ENCODE data around the gene LGI4. TPM values are rescaled to one million over a fixed set of nuclear protein-coding genes. Genes with fewer than 3 reads are reported as not detected.

LGI4 gene
- total and polyA plus RNA-seq, 4 experiments from 2014 or later, result 0.72 to 0.81 TPM; not detected in 2

DNA sequence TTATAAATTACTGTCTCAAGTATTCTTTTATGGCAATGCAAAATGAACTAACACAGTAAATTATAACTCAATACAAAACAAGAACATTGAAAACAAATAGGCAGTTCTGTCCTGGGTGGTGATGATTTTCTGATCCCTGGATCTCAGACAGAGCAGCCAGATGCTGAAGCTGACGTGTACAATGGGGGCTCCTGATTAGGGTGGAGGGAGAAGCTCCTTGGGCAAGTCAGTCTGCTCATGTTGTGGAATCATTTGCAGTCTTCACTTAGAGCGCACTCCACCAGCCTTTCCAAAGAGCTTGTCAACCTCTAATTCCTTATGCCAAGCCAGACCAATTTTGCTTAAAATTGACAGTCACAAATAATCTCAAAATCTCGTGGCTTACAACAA is 41.3 kb upstream of the LGI4 start:
- DNase-seq, result no peak
- Histone ChIP-seq H3K4me3 (ENCODE audit: low read length in 2 of 2) (no peak overlapping the region), H3K9me3 (ENCODE audit: control insufficient read depth in 1 of 2, low read length in 2 of 2) (no peaks in the 10 kb centered on the region), H3K36me3 (ENCODE audit: insufficient read depth, low read length) (no peaks in the 10 kb centered on the region), H3K27ac (ENCODE audit: low read depth, low read length) (no peak overlapping the region), H3K4me1 (ENCODE audit: insufficient read depth, low read length) (peaks cover 47% of the 10 kb centered on the region), H3K27me3 (ENCODE audit: insufficient read depth, low read length) (no peaks in the 10 kb centered on the region)
- intact Hi-C loops (cut with micrococcal nuclease), result no loop called here
- Mint-ChIP-seq H3K36me3 (peaks cover 4 to 11% of the 10 kb centered on the region in 2 donors), H3K27ac (peak overlapping the region in 4 of 7 donors; percentile 59 to 82 (median 70)), H3K9me3 (peaks cover 0 to 6% (median 1%) of the 10 kb centered on the region in 8 donors), H3K27me3 (no peaks in the 10 kb centered on the region), H3K4me3 (peak overlapping the region in 1 of 8 donors; percentile 17), H3K4me1 (peaks cover 30 to 80% (median 56%) of the 10 kb centered on the region in 4 donors)
- ChIA-PET CTCF (ENCODE audit: partially characterized antibody) (interaction anchor here (1.2 kb wide), 1 partner anchor 18 kb away, joined by 4 read pairs; no protein-coding TSS in a partner anchor), POLR2A (ENCODE audit: partially characterized antibody) (interaction anchor here (16.0 kb wide), 1 partner anchor 18 kb away, joined by 140 read pairs; the partner anchor contains the start of gene FXYD5)

DNA sequence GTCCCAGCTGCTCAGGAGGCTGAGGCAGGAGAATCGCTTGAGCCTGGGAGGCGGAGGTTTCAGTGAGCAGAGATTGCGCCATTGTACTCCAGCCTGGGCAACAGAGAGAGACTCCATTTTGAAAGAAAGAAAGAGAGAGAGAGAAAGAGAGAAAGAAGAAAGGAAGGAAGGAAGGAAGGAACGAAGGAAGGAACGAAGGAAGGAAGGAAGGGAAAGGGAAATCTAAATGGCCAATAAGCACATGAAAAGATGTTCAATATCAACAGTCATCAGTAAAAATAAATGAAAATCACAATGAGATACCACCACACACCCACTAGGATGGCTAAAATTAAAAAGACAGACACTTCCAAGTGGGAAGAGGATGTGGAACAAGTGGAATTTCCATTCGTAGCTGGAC is 39.4 kb upstream of the LGI4 start:
- peaks cover 39% of the 10 kb centered on the region for H3K4me1 ChIP-seq (ENCODE audit: insufficient read depth, low read length)
- no peak for DNase-seq
- Mint-ChIP-seq H3K9me3 (peaks cover 0 to 8% (median 1%) of the 10 kb centered on the region in 8 donors), H3K4me3 (no peak overlapping the region), H3K27ac (peak overlapping the region in 3 of 7 donors; percentile 73 to 81 (median 79)), H3K36me3 (peaks cover 12 to 15% of the 10 kb centered on the region in 2 donors), H3K27me3 (no peaks in the 10 kb centered on the region), H3K4me1 (peaks cover 24 to 77% (median 51%) of the 10 kb centered on the region in 4 donors)
- ChIA-PET CTCF (ENCODE audit: partially characterized antibody) (no interaction called here), POLR2A (ENCODE audit: partially characterized antibody) (interaction anchor here (0.8 to 16.0 kb wide), 7 partner anchors 15 to 91 kb away, joined by 3 to 140 read pairs (median 5); partner anchors contain the start of gene FXYD5)
- no peak overlapping the region for H3K27ac ChIP-seq (ENCODE audit: low read depth, low read length)
- intact Hi-C loops (cut with micrococcal nuclease), result loop anchor here (5.0 kb wide), 1 partner anchor 33 kb away; no protein-coding TSS in a partner anchor
- no peaks in the 10 kb centered on the region for H3K9me3 ChIP-seq (ENCODE audit: control insufficient read depth in 1 of 2, low read length in 2 of 2)
- no peaks in the 10 kb centered on the region for H3K27me3 ChIP-seq (ENCODE audit: insufficient read depth, low read length)
- peaks cover 15% of the 10 kb centered on the region for H3K36me3 ChIP-seq (ENCODE audit: insufficient read depth, low read length)
- H3K4me3 ChIP-seq (ENCODE audit: low read length in 2 of 2), result no peak overlapping the region

DNA sequence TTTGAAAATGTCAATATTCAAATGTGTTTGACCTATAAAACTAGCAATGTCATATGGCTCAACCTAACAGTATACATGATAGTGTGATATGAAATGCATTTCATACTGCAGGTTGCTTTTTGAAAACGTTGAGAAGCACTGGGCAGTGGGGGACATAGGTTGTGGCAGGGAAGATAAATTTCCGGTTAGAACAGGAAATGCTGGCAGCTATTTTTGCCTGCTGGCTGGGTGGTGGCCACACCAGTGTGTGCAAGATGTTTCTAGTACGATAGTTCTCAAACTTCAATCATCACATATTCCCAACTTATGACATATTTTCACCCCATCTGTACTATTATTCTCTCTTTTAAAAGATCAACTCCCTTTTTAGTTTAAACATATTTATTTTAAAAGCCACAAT is 36.9 kb upstream of the LGI4 start:
- intact Hi-C loops (cut with micrococcal nuclease), result loop anchor here (1.0 to 5.0 kb wide), 2 partner anchors 21 to 36 kb away; no protein-coding TSS in a partner anchor
- peak overlapping the region; percentile 74 to 93 (median 84) for H3K27ac Mint-ChIP-seq
- no peaks in the 10 kb centered on the region for H3K27me3 Mint-ChIP-seq
- CTCF ChIA-PET (ENCODE audit: partially characterized antibody), result interaction anchor here (1.2 to 1.4 kb wide), 4 partner anchors 17 to 47 kb away, joined by 3 to 6 read pairs (median 4); partner anchors contain the start of gene FXYD5
- no peaks in the 10 kb centered on the region for H3K27me3 ChIP-seq (ENCODE audit: insufficient read depth, low read length)
- H3K4me3 Mint-ChIP-seq, result peak overlapping the region in 5 of 8 donors; percentile 33 to 65 (median 55)
- peaks cover 21% of the 10 kb centered on the region for H3K36me3 ChIP-seq (ENCODE audit: insufficient read depth, low read length)
- H3K4me1 ChIP-seq (ENCODE audit: insufficient read depth, low read length), result peaks cover 59% of the 10 kb centered on the region
- POLR2A ChIA-PET (ENCODE audit: partially characterized antibody), result interaction anchor here (0.6 to 16.0 kb wide), 9 partner anchors 12 to 98 kb away, joined by 3 to 140 read pairs (median 7); partner anchors contain the start of genes FXYD5, FXYD7 and USF2
- no peak overlapping the region for H3K4me3 ChIP-seq (ENCODE audit: low read length in 2 of 2)
- peaks cover 24 to 35% of the 10 kb centered on the region in 2 donors for H3K36me3 Mint-ChIP-seq
- H3K27ac ChIP-seq (ENCODE audit: low read depth, low read length), result no peak overlapping the region
- no peak for DNase-seq
- H3K9me3 ChIP-seq (ENCODE audit: control insufficient read depth in 1 of 2, low read length in 2 of 2), result no peaks in the 10 kb centered on the region
- H3K4me1 Mint-ChIP-seq, result peaks cover 28 to 80% (median 59%) of the 10 kb centered on the region in 4 donors
- peaks cover 0 to 6% (median 0%) of the 10 kb centered on the region in 8 donors for H3K9me3 Mint-ChIP-seq

DNA sequence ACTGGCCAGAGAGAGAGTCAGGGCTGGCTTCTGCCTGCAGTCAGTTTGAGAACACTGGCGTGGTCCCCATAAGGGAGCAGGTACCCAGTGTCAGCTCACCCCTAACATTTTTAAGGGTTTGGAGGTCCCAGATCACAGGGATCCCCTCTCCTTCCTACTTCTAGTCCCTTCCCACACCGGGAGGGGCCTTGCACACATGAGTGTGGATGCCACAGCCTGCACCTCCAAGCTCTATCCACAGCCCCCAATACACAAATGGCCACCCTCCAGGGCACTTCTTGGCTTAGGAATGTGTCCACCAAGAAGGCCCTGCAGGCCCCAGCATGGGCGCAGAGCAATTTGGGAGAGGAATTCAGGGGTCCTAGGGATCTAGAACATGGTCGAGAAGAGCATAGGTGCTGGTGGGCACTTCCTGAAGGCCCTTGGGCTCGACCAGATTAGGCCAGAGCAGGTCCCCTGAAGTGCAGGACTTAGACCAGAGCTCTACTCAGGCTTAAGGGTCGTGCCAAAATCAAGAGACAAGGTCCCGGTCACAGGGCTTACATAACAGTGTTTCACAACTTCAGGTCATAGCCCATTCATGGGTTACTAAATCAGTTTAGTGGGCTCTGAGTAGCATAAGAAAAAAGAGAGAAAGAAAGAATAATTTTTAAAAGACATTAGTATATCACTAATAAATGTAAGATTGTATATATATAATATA is 35.7 kb upstream of the LGI4 start:
- intact Hi-C loops (cut with micrococcal nuclease), result loop anchor here (5.0 kb wide), 1 partner anchor 37 kb away; no protein-coding TSS in a partner anchor
- peaks cover 37 to 47% of the 10 kb centered on the region in 2 donors for H3K36me3 Mint-ChIP-seq
- H3K4me1 ChIP-seq (ENCODE audit: insufficient read depth, low read length), result peaks cover 61% of the 10 kb centered on the region
- peaks cover 0 to 8% of the 10 kb centered on the region in 2 donors for H3K9me3 ChIP-seq (ENCODE audit: control insufficient read depth in 1 of 2, low read length in 2 of 2)
- H3K4me3 ChIP-seq (ENCODE audit: low read length in 2 of 2), result no peak overlapping the region
- H3K27me3 ChIP-seq (ENCODE audit: insufficient read depth, low read length), result no peaks in the 10 kb centered on the region
- no peak for DNase-seq
- H3K27ac ChIP-seq (ENCODE audit: low read depth, low read length), result no peak overlapping the region
- H3K27ac Mint-ChIP-seq, result peak overlapping the region in 5 of 7 donors; percentile 48 to 84 (median 77)
- no peak overlapping the region for H3K4me3 Mint-ChIP-seq
- H3K9me3 Mint-ChIP-seq, result peaks cover 0 to 12% (median 11%) of the 10 kb centered on the region in 8 donors
- CTCF ChIA-PET (ENCODE audit: partially characterized antibody), result interaction anchor here (1.6 kb wide), 1 partner anchor 12 kb away, joined by 3 read pairs; no protein-coding TSS in a partner anchor
- H3K36me3 ChIP-seq (ENCODE audit: insufficient read depth, low read length), result peaks cover 33% of the 10 kb centered on the region
- H3K4me1 Mint-ChIP-seq, result peaks cover 31 to 83% (median 62%) of the 10 kb centered on the region in 4 donors
- POLR2A ChIA-PET (ENCODE audit: partially characterized antibody), result interaction anchor here (0.8 to 16.0 kb wide), 7 partner anchors 9 to 77 kb away, joined by 3 to 140 read pairs (median 10); partner anchors contain the start of gene FXYD5
- no peaks in the 10 kb centered on the region for H3K27me3 Mint-ChIP-seq

DNA sequence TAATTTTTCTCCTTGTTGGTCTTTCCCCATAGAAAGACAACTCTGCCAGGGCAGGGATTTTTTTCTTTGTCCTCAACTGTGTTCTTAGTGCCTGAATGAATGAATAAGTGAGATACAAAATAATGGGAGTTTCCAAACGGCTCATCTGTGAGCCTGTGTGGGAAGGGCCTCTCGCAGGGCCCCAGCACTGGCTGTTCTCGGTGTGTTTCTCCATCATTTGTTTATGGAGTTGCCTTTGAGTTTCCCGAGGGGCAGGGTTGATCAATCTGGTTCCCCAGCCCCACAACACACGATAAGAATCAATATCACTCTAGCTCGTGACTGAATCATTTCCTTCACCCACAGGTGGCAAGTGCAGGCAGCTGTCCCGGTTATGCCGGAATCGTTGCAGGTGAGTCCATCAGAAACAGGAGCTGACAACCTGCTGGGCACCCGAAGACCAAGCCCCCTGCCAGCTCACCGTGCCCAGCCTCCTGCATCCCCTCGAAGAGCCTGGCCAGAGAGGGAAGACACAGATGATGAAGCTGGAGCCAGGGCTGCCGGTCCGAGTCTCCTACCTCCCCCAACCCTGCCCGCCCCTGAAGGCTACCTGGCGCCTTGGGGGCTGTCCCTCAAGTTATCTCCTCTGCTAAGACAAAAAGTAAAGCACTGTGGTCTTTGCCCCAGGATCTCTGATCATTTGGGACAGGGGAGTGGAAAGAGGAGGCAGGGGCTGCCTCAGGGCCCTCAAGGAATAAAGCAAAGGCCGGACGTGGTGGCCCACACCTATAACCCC is 34.5 kb upstream of the LGI4 start:
- ChIA-PET POLR2A (ENCODE audit: partially characterized antibody) (interaction anchor here (0.8 to 16.0 kb wide), 5 partner anchors 10 to 78 kb away, joined by 3 to 140 read pairs (median 10); partner anchors contain the start of gene FXYD5), CTCF (ENCODE audit: partially characterized antibody) (interaction anchor here (0.5 to 1.6 kb wide), 3 partner anchors 11 to 66 kb away, joined by 3 to 4 read pairs (median 3); no protein-coding TSS in a partner anchor)
- peaks cover 44% of the 10 kb centered on the region for H3K36me3 ChIP-seq (ENCODE audit: insufficient read depth, low read length)
- Mint-ChIP-seq H3K27ac (peak overlapping the region; percentile 81 to 95 (median 89)), H3K4me3 (peak overlapping the region in 5 of 8 donors; percentile 15 to 71 (median 55)), H3K27me3 (no peaks in the 10 kb centered on the region), H3K9me3 (peaks cover 0 to 19% (median 11%) of the 10 kb centered on the region in 8 donors), H3K4me1 (peaks cover 30 to 81% (median 60%) of the 10 kb centered on the region in 4 donors), H3K36me3 (peaks cover 44 to 58% of the 10 kb centered on the region in 2 donors)
- intact Hi-C loops (cut with micrococcal nuclease), result no loop called here
- no peak overlapping the region for H3K27ac ChIP-seq (ENCODE audit: low read depth, low read length)
- peaks cover 0 to 8% of the 10 kb centered on the region in 2 donors for H3K9me3 ChIP-seq (ENCODE audit: control insufficient read depth in 1 of 2, low read length in 2 of 2)
- peaks cover 61% of the 10 kb centered on the region for H3K4me1 ChIP-seq (ENCODE audit: insufficient read depth, low read length)
- H3K4me3 ChIP-seq (ENCODE audit: low read length in 2 of 2), result no peak overlapping the region
- H3K27me3 ChIP-seq (ENCODE audit: insufficient read depth, low read length), result no peaks in the 10 kb centered on the region
- DNase-seq, result no peak

DNA sequence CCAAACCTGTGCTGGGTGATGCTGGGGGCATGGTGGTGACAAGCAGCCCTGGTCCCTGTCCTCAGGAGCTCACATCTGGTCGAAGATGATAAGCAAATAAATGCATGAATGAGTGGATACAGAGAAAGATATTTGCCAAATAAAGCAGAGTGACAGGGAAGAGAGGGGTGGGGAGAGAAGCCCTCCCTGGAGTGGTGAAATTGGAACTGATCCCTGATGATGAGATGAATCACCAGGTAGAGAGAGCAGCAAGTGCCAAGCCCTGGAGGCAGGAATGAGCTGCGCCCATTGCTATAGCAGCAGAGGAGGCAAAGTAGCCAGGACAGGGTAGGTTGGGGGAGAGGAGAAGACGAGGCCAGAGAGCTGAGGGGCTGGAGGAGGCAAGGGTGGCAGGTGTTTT is 33.3 kb upstream of the LGI4 start:
- peak overlapping the region; percentile 82 to 95 (median 91) for H3K27ac Mint-ChIP-seq
- H3K36me3 ChIP-seq (ENCODE audit: insufficient read depth, low read length), result peaks cover 54% of the 10 kb centered on the region
- no peaks in the 10 kb centered on the region for H3K27me3 Mint-ChIP-seq
- H3K9me3 Mint-ChIP-seq, result peaks cover 0 to 21% (median 11%) of the 10 kb centered on the region in 8 donors
- CTCF ChIA-PET (ENCODE audit: partially characterized antibody), result interaction anchor here (0.7 to 1.2 kb wide), 3 partner anchors 9 to 300 kb away, joined by 3 read pairs; no protein-coding TSS in a partner anchor
- H3K4me3 ChIP-seq (ENCODE audit: low read length in 2 of 2), result no peak overlapping the region
- H3K9me3 ChIP-seq (ENCODE audit: control insufficient read depth in 1 of 2, low read length in 2 of 2), result peaks cover 0 to 8% of the 10 kb centered on the region in 2 donors
- peak overlapping the region; percentile 3 for H3K27ac ChIP-seq (ENCODE audit: low read depth, low read length)
- POLR2A ChIA-PET (ENCODE audit: partially characterized antibody), result interaction anchor here (0.7 to 16.0 kb wide), 7 partner anchors 10 to 885 kb away, joined by 3 to 140 read pairs (median 6); partner anchors contain the start of gene FXYD5
- H3K4me3 Mint-ChIP-seq, result peak overlapping the region in 4 of 8 donors; percentile 20 to 60 (median 48)
- peaks cover 31 to 80% (median 58%) of the 10 kb centered on the region in 4 donors for H3K4me1 Mint-ChIP-seq
- no peak for DNase-seq
- intact Hi-C loops (cut with micrococcal nuclease), result no loop called here
- peaks cover 56 to 70% of the 10 kb centered on the region in 2 donors for H3K36me3 Mint-ChIP-seq
- H3K27me3 ChIP-seq (ENCODE audit: insufficient read depth, low read length), result no peaks in the 10 kb centered on the region
- H3K4me1 ChIP-seq (ENCODE audit: insufficient read depth, low read length), result peaks cover 67% of the 10 kb centered on the region

Measured in CD4-positive, alpha-beta memory T cell (primary cell).